Lower leg skin (tissue), 4 donors: ENCODE results near the gene GDPD3. TPM values are rescaled to one million over a fixed set of nuclear protein-coding genes. Genes with fewer than 3 reads are reported as not detected.

Source experiments
- DNase-seq, 2 donors: peaks; one replicate each; pipeline ENCODE4 v3.0.0-alpha.2; 2019; ENCODE audit warnings: low spot score in 2 of 2
- H3K4me3 ChIP-seq: fragments of 200-600 bp; sonication (generic); 2 replicates; pipeline ENCODE4 v1.5.1; 2017; ENCODE audit warnings: mild to moderate bottlenecking, low read depth; ENCODE audit not compliant: poor library complexity, severe bottlenecking
- POLR2A ChIP-seq, 2 donors: fragments of 450-650 bp; IDR thresholded peaks; one replicate each; pipeline ENCODE4 v1.6.1; 2016 to 2017; ENCODE audit warnings: antibody characterized with exemption in 2 of 2, mild to moderate bottlenecking in 1 of 2, moderate library complexity in 1 of 2
- WGBS, 2 donors: methylation state at CpG; one replicate each; pipeline ENCODE4 v1.1.5; 2018; 5-methylcytosine and 5-hydroxymethylcytosine counted together
- intact Hi-C: fragments of 100-400 bp; cut with DNase I; formaldehyde crosslinking; loops from one replicate; pipeline ENCODE4 v1.15.0; 2023; ENCODE audit warnings: low total_unique reads
- total RNA-seq, 4 donors: library from RNA; depleted of rRNA; stranded (reverse); fragments of >200 nt; gene quantifications; one replicate each; pipeline ENCODE4 v1.1.0, GENCODE V29; 2016
- TF ChIP-seq, protein P1 (sequence below), 3 donors: fragments of 450-650 bp; IDR thresholded peaks; one replicate each; pipeline ENCODE4 v1.5.1; 2016; ENCODE audit warnings: antibody characterized with exemption in 3 of 3, mild to moderate bottlenecking in 3 of 3, moderate library complexity in 2 of 3

The GDPD3 gene
- total RNA-seq, 4 donors from 2014 or later, result 7.4 to 15.2 (median 11.6) TPM

DNA sequence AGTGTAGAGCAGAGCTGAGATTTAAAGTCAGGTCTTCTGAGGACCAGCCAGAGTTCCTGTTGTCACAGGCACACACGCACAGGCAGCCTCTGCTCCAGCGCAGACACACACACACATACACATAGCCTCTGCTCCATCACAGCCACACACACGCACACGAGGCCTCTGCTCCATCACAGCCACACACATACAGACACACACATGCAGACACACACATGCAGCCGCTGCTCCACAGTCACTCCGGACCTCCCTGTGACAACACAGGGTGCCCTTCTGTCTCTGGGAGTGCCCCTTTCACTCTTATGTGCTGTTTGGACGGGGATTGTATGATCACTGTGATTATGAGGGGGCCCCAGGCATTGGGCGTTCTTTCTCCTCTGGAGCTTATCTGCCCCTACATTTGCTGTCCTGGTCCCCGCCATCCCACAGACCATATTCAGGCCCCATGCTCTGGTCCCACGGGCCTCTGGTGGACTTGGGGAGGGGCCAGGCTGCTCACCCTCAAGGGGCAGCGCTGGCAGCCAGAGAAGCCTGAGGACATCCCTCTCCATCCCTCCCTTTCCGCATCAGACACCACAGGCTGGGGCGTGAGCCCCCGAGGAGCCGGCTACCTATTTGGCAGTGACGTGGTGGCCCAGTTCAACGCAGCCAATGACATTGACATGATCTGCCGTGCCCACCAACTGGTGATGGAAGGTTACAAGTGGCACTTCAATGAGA, 29.1 kb downstream of the GDPD3 start:
- no peak for DNase-seq
- 81 to 84% methylated on average over 18 of the region's 18 CpGs for WGBS, 2 donors
- no peak overlapping the region for H3K4me3 ChIP-seq
- intact Hi-C loops, result no loop called here
- no peak for TF ChIP-seq POLR2A (IDR thresholded peaks at IDR 0.05)
- TF ChIP-seq, protein P1, sequence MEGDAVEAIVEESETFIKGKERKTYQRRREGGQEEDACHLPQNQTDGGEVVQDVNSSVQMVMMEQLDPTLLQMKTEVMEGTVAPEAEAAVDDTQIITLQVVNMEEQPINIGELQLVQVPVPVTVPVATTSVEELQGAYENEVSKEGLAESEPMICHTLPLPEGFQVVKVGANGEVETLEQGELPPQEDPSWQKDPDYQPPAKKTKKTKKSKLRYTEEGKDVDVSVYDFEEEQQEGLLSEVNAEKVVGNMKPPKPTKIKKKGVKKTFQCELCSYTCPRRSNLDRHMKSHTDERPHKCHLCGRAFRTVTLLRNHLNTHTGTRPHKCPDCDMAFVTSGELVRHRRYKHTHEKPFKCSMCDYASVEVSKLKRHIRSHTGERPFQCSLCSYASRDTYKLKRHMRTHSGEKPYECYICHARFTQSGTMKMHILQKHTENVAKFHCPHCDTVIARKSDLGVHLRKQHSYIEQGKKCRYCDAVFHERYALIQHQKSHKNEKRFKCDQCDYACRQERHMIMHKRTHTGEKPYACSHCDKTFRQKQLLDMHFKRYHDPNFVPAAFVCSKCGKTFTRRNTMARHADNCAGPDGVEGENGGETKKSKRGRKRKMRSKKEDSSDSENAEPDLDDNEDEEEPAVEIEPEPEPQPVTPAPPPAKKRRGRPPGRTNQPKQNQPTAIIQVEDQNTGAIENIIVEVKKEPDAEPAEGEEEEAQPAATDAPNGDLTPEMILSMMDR (IDR thresholded peaks at IDR 0.05), result no peak

DNA sequence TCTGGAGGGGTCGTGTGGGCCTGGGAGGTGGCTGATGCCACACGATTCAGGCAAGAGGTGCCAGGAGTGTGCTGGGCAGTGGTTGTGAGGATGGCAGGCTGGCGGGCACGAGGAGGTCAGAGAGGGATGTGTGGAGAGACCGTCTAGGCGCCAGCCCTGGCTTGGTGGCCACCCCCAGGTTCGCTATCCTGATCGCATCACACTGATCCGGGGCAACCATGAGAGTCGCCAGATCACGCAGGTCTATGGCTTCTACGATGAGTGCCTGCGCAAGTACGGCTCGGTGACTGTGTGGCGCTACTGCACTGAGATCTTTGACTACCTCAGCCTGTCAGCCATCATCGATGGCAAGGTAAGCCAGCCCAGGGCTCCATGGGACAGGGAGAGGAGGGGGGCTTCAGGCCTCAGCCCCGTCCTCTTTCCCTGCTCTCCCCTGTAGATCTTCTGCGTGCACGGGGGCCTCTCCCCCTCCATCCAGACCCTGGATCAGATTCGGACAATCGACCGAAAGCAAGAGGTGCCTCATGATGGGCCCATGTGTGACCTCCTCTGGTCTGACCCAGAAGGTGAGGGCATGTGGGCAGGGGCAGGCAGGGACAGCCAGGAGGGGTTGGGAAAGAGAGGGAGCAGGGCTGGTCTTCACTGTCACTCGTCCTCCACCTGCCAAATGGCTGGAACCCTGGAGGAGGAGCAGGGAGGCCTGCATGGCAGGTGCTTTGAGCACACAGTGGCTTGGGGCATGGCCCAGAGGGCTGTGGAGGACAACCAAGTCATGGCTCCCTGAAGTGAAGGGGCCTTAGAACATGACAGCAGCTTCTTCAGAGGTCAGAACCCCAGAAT, 29.9 kb downstream of the GDPD3 start:
- DNase-seq, result no peak
- TF ChIP-seq, protein P1 (IDR thresholded peaks at IDR 0.05), result no peak
- TF ChIP-seq POLR2A (IDR thresholded peaks at IDR 0.05), result no peak
- 91 to 92% methylated on average over 24 of the region's 24 CpGs for WGBS, 2 donors
- intact Hi-C loops, result no loop called here
- H3K4me3 ChIP-seq, result no peak overlapping the region

DNA sequence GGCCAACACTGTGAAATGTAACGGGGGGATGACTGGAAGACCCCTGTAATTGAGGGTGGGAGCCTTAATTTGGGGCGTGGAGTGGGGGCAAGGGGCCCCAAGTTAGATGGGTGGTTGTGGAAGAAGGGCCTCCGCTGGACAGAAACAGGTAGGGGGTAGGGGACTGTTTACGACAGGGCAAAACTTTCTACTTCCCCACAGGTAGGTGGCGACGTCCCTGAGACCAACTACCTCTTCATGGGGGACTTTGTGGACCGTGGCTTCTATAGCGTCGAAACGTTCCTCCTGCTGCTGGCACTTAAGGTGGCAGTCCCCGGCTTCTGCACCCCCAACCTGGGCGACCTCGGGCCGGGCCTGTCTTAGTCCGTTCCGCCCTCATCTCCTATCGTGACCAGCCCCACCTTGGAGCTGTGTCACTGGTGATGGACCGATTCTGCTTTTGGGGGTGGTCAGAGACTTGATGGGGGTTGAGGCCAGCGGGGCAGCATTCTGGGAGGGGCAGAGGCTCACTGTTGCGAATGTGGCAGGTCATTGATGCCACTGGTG, 30.7 kb downstream of the GDPD3 start:
- intact Hi-C loops, result no loop called here
- 84 to 87% methylated on average over 20 of the region's 20 CpGs for WGBS, 2 donors

DNA sequence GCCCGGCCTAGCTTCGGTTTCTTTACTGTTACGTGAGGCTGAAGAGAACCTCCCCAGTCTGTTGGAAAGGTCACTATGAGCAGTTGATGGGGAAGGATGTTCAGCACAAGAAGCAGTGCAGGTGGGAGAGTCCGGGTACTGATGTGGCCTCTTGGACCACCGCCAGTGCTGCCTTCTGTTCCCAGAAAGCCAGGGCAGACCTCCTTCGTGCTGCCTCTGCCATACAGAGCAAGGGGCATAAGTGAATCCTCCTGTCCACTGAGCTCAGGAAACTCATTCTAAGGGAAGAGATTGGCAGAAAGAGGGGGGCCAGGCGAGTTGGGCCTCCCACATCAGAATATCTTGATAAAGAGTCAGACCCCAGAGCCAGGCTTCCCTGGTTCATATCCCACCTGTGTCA, 33.9 kb downstream of the GDPD3 start:
- no peak overlapping the region for H3K4me3 ChIP-seq
- no peak for DNase-seq
- intact Hi-C loops, result no loop called here
- TF ChIP-seq POLR2A (IDR thresholded peaks at IDR 0.05), result no peak
- TF ChIP-seq, protein P1 (IDR thresholded peaks at IDR 0.05), result no peak
- 84 to 89% methylated on average over 7 of the region's 7 CpGs for WGBS, 2 donors

More for the DNA sequence above, 30.7 kb downstream of the GDPD3 start:
- H3K4me3 ChIP-seq, result no peak overlapping the region
- no peak for DNase-seq
- TF ChIP-seq, protein P1 (IDR thresholded peaks at IDR 0.05), result no peak
- no peak for TF ChIP-seq POLR2A (IDR thresholded peaks at IDR 0.05)

DNA sequence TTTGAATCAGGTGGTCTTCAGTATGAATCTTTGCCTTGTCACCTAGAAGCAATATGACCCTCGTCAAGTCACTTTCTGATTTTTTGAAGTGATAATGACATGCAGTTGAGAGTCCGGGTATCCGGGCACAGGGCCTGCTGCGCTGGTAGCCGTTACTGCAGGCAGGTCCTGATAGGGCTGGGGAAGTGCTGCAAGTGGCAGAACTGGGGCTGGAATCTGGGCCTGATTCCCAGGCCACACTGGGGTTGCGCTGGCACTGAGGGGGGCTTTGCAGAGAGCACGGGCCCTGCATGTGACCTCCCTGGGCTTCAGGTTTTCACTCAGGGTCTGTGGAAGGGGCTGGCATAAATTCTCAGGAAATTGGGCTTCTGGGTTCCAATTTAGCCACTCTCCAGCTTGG, 34.6 kb downstream of the GDPD3 start:
- H3K4me3 ChIP-seq, result no peak overlapping the region
- no peak for DNase-seq
- intact Hi-C loops, result no loop called here
- 81 to 86% methylated on average over 7 of the region's 7 CpGs for WGBS, 2 donors
- TF ChIP-seq, protein P1 (IDR thresholded peaks at IDR 0.05), result no peak
- no peak for TF ChIP-seq POLR2A (IDR thresholded peaks at IDR 0.05)
